ENCODE measurements around the gene NRP1.

DNA sequence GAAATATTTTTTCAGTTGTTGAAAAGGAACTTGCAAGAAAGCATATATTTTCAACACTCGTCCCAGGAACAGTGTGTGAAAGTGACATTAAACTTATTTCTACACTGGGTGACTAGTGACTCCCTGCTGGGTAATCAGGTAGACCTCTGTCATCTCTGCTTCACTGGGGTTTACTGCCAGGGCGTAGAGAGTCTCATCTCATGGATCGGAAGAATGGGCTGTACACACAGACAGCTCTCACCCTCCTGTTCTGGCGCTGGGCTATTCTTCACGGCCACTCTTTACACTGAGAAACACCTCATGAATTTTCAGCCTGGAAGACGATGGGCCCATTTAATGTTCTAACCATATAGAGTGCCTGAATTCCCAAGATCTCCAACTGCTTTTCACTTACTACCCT, 36.4 kb downstream of the NRP1 start:
- no peak for TF ChIP-seq POLR2A (IDR thresholded peaks at IDR 0.05)
- TF ChIP-seq, protein P1, sequence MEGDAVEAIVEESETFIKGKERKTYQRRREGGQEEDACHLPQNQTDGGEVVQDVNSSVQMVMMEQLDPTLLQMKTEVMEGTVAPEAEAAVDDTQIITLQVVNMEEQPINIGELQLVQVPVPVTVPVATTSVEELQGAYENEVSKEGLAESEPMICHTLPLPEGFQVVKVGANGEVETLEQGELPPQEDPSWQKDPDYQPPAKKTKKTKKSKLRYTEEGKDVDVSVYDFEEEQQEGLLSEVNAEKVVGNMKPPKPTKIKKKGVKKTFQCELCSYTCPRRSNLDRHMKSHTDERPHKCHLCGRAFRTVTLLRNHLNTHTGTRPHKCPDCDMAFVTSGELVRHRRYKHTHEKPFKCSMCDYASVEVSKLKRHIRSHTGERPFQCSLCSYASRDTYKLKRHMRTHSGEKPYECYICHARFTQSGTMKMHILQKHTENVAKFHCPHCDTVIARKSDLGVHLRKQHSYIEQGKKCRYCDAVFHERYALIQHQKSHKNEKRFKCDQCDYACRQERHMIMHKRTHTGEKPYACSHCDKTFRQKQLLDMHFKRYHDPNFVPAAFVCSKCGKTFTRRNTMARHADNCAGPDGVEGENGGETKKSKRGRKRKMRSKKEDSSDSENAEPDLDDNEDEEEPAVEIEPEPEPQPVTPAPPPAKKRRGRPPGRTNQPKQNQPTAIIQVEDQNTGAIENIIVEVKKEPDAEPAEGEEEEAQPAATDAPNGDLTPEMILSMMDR (IDR thresholded peaks at IDR 0.05 in 4 of 5, conservative IDR thresholded peaks at IDR 0.05 in 1 of 5): no peak
